GM23338 (cell line): ENCODE measurements around the gene DYRK1A. TPM values are rescaled to one million over a fixed set of nuclear protein-coding genes. Genes with fewer than 3 reads are reported as not detected.

Source experiments
- ATAC-seq: fragments of 200-7000 bp; cut with Tn5 transposase; 3 replicates; pipeline ENCODE4 v1.9.1; 2020
- DNase-seq: peaks from one replicate; pipeline ENCODE4 v3.0.0-alpha.2; 2015; ENCODE audit warnings: low spot score
- H2AFZ ChIP-seq: fragments of 200-600 bp; sonication (generic); 2 replicates; pipeline ENCODE4 v1.8.0; 2016; ENCODE audit warnings: antibody characterized with exemption, mild to moderate bottlenecking, moderate library complexity
- H3F3A ChIP-seq: fragments of 200-600 bp; sonication (generic); replicated peaks from 2 replicates; pipeline ENCODE4 v1.8.0; 2017; ENCODE audit warnings: antibody characterized with exemption, mixed run types, low read depth
- H3K27ac ChIP-seq: fragments of 200-600 bp; sonication (generic); 2 replicates; pipeline ENCODE4 v1.6.1; 2016; ENCODE audit warnings: low read depth
- H3K27me3 ChIP-seq: fragments of 200-600 bp; sonication (generic); 2 replicates; pipeline ENCODE4 v1.8.0; 2016; ENCODE audit warnings: mild to moderate bottlenecking, mixed run types, moderate library complexity; ENCODE audit not compliant: insufficient read depth
- H3K36me3 ChIP-seq: fragments of 200-600 bp; sonication (generic); 2 replicates; pipeline ENCODE4 v1.8.0; 2016; ENCODE audit warnings: mild to moderate bottlenecking; ENCODE audit not compliant: insufficient read depth
- H3K4me1 ChIP-seq: fragments of 200-600 bp; sonication (generic); 2 replicates; pipeline ENCODE4 v1.8.0; 2016; ENCODE audit warnings: mild to moderate bottlenecking, moderate library complexity; ENCODE audit not compliant: insufficient read depth
- H3K4me2 ChIP-seq: fragments of 200-600 bp; sonication (generic); 2 replicates; pipeline ENCODE4 v1.7.1; 2017; ENCODE audit warnings: mixed run types
- H3K4me3 ChIP-seq: fragments of 200-600 bp; sonication (generic); 2 replicates; pipeline ENCODE4 v1.6.1; 2016; ENCODE audit warnings: mixed run types
- H3K79me2 ChIP-seq: fragments of 200-600 bp; sonication (generic); replicated peaks from 2 replicates; pipeline ENCODE4 v1.8.0; 2017; ENCODE audit warnings: mild to moderate bottlenecking; ENCODE audit not compliant: insufficient read depth
- H3K9me2 ChIP-seq: fragments of 200-600 bp; sonication (generic); 2 replicates; pipeline ENCODE4 v1.8.0; 2017; ENCODE audit not compliant: insufficient read depth
- H4K20me1 ChIP-seq: fragments of 200-600 bp; sonication (generic); replicated peaks from 2 replicates; pipeline ENCODE4 v1.8.0; 2017; ENCODE audit warnings: mild to moderate bottlenecking; ENCODE audit not compliant: insufficient read depth
- H3K27ac Mint-ChIP-seq: 2 replicates; pipeline ENCODE4 v1.8.0; 2020; ENCODE audit warnings: inconsistent platforms, mild to moderate bottlenecking, moderate library complexity, mixed read lengths
- H3K27me3 Mint-ChIP-seq: 3 replicates; pipeline ENCODE4 v1.8.0; 2022; ENCODE audit warnings: low read depth, mild to moderate bottlenecking, moderate library complexity, mixed read lengths, inconsistent platforms; ENCODE audit not compliant: insufficient read depth, poor library complexity
- H3K36me3 Mint-ChIP-seq: 3 replicates; pipeline ENCODE4 v1.8.0; 2021; ENCODE audit warnings: low read depth, mild to moderate bottlenecking, inconsistent platforms, moderate library complexity, mixed read lengths
- H3K4me1 Mint-ChIP-seq: 3 replicates; pipeline ENCODE4 v1.8.0; 2020; ENCODE audit warnings: mild to moderate bottlenecking, inconsistent platforms, mixed read lengths
- H3K4me3 Mint-ChIP-seq: 3 replicates; pipeline ENCODE4 v1.8.0; 2021; ENCODE audit warnings: moderate library complexity, mild to moderate bottlenecking, inconsistent platforms, mixed read lengths
- H3K9me3 Mint-ChIP-seq: 3 replicates; pipeline ENCODE4 v1.8.0; 2020; ENCODE audit warnings: moderate library complexity, mild to moderate bottlenecking, inconsistent platforms, mixed read lengths
- CREB1 ChIP-seq: fragments of 250-450 bp; sonication (Bioruptor Pico); IDR thresholded peaks from 2 replicates; pipeline ENCODE4 v1.5.0; 2020; ENCODE audit warnings: low read depth, mild to moderate bottlenecking, moderate library complexity
- CTCF ChIP-seq, 2 experiments: fragments of 200-600 bp in 1 of 2; sonication (generic) in 1 of 2; conservative IDR thresholded peaks; 2 replicates each; pipeline versions ENCODE4 v1.5.1 to v1.6.1; 2016 to 2017; ENCODE audit warnings: antibody characterized with exemption in 2 of 2, low read depth in 2 of 2, mild to moderate bottlenecking in 2 of 2, moderate library complexity in 1 of 2
- ETS1 ChIP-seq: IDR thresholded peaks from 2 replicates; pipeline ENCODE4 v1.6.1; 2016; ENCODE audit warnings: antibody characterized with exemption
- EZH2 ChIP-seq: fragments of 200-600 bp; sonication (generic); IDR thresholded peaks from one replicate; pipeline ENCODE4 v1.8.0; 2017; ENCODE audit warnings: antibody characterized with exemption, mild to moderate bottlenecking, low read depth; ENCODE audit not compliant: unreplicated experiment
- EZH2phosphoT487 ChIP-seq: fragments of 200-600 bp; sonication (generic); IDR thresholded peaks from one replicate; pipeline ENCODE4 v1.8.1; 2018; ENCODE audit warnings: antibody characterized with exemption; ENCODE audit not compliant: unreplicated experiment
- JUNB ChIP-seq: IDR thresholded peaks from one replicate; pipeline ENCODE4 v1.6.1; 2016; ENCODE audit warnings: antibody characterized with exemption; ENCODE audit not compliant: unreplicated experiment
- NANOG ChIP-seq: IDR thresholded peaks from 2 replicates; pipeline ENCODE4 v1.6.1; 2016; ENCODE audit warnings: antibody characterized with exemption, borderline replicate concordance
- POLR2AphosphoS5 ChIP-seq: IDR thresholded peaks from 2 replicates; pipeline ENCODE4 v1.6.1; 2016; ENCODE audit warnings: antibody characterized with exemption, low read depth
- STAT1 ChIP-seq: IDR thresholded peaks from one replicate; pipeline ENCODE4 v1.6.1; 2016; ENCODE audit warnings: antibody characterized with exemption; ENCODE audit not compliant: unreplicated experiment
- ZNF114 ChIP-seq: fragments of 250-450 bp; sonication (Bioruptor Pico); IDR thresholded peaks from 2 replicates; pipeline ENCODE4 v1.5.0; 2020; ENCODE audit warnings: mild to moderate bottlenecking, moderate library complexity
- ZNF331 ChIP-seq: fragments of 250-450 bp; sonication (Bioruptor Pico); IDR thresholded peaks from 2 replicates; pipeline ENCODE4 v1.5.0; 2020; ENCODE audit warnings: low read depth, mild to moderate bottlenecking, moderate library complexity
- ZNF462 ChIP-seq: fragments of 250-450 bp; sonication (Bioruptor Pico); IDR thresholded peaks from 2 replicates; pipeline ENCODE4 v1.5.0; 2020; ENCODE audit warnings: mild to moderate bottlenecking, moderate library complexity
- polyA plus RNA-seq: library from polyadenylated mRNA; unstranded; fragments of >200 nt; fragmentation: Nextera tagmentation; extraction: Ambion mirVana; gene quantifications from 2 replicates; pipeline ENCODE4 v1.2.1, GENCODE V29; 2016
- total RNA-seq: library from RNA; depleted of rRNA; stranded (reverse); fragments of >200 nt; shearing (Covaris generic); gene quantifications from 2 replicates; pipeline ENCODE4 v1.2.3, GENCODE V29; 2014

The DYRK1A gene
- total and polyA plus RNA-seq, 2 experiments from 2014 or later: 10.3 to 84.7 TPM

- Mint-ChIP-seq H3K4me3 (no peak overlapping the region), H3K36me3 (peaks cover 30% of the 10 kb centered on the region), H3K27me3 (no peaks in the 10 kb centered on the region), H3K9me3 (peaks cover 46% of the 10 kb centered on the region), H3K4me1 (no peaks in the 10 kb centered on the region), H3K27ac (no peak overlapping the region)
- no peaks in the 10 kb centered on the region for H3K4me1 ChIP-seq
- no peak overlapping the region for H3K4me2 ChIP-seq
- no peaks in the 10 kb centered on the region for H3K79me2 ChIP-seq
- TF ChIP-seq NANOG (no peak), EZH2 (no peak), ZNF331 (CRISPR knock-in tag) (no peak)
- no peaks in the 10 kb centered on the region; the same call in 1 of the 2 replicates for H3K36me3 ChIP-seq
- no peak overlapping the region for H3K4me3 ChIP-seq
- H4K20me1 ChIP-seq: no peaks in the 10 kb centered on the region
- DNase-seq (no peak), ATAC-seq (no peak)
- no peaks in the 10 kb centered on the region for H3F3A ChIP-seq
- no peak overlapping the region for H3K27ac ChIP-seq
- no peaks in the 10 kb centered on the region for H3K27me3 ChIP-seq
- H2AFZ ChIP-seq: no peak overlapping the region
- no peaks in the 10 kb centered on the region for H3K9me2 ChIP-seq
Observed at GRCh38 chr21:37346841-37347430, 19.6 kb upstream of the DYRK1A start.

- ATAC-seq (no peak), DNase-seq (peak; percentile 64)
- Mint-ChIP-seq H3K9me3 (peaks cover 48% of the 10 kb centered on the region), H3K27ac (no peak overlapping the region), H3K27me3 (no peaks in the 10 kb centered on the region), H3K36me3 (peaks cover 30% of the 10 kb centered on the region), H3K4me3 (no peak overlapping the region), H3K4me1 (no peaks in the 10 kb centered on the region)
- Histone ChIP-seq H3K4me2 (no peak overlapping the region), H3K9me2 (no peaks in the 10 kb centered on the region), H3K36me3 (no peaks in the 10 kb centered on the region; the same call in 1 of the 2 replicates), H2AFZ (no peak overlapping the region), H4K20me1 (no peaks in the 10 kb centered on the region), H3K27me3 (no peaks in the 10 kb centered on the region), H3F3A (no peaks in the 10 kb centered on the region), H3K79me2 (no peaks in the 10 kb centered on the region), H3K4me1 (no peaks in the 10 kb centered on the region), H3K4me3 (no peak overlapping the region), H3K27ac (no peak overlapping the region)
- TF ChIP-seq ETS1: no peak
- TF ChIP-seq POLR2AphosphoS5: no peak
- TF ChIP-seq EZH2phosphoT487: no peak
- TF ChIP-seq JUNB: no peak
- TF ChIP-seq EZH2: no peak
- TF ChIP-seq CREB1: no peak
- no peak for TF ChIP-seq CTCF (conservative IDR thresholded peaks at IDR 0.05; ENCODE audit: low read depth in 2 of 2)
- TF ChIP-seq STAT1: no peak
- TF ChIP-seq ZNF462: no peak
- no peak for TF ChIP-seq NANOG
- no peak for TF ChIP-seq ZNF331 (CRISPR knock-in tag)
- TF ChIP-seq ZNF114: no peak
Observed at GRCh38 chr21:37348664-37349063, 17.9 kb upstream of the DYRK1A start.
